Astrocyte (in vitro differentiated cells and primary cell): ENCODE measurements around the gene SCGB3A1. TPM values are rescaled to one million over a fixed set of nuclear protein-coding genes. Genes with fewer than 3 reads are reported as not detected.

Experiments used
- DNase-seq: peaks from one replicate; pipeline ENCODE4 v3.0.0-alpha.2; 2010; ENCODE audit warnings: low read depth
- FAIRE-seq: peaks from 2 replicates; lab custom pipeline; 2011; peaks lifted over from hg19 to GRCh38; lab: Jason Lieb, UNC
- H2AFZ ChIP-seq: 2 replicates; pipeline ENCODE4 v1.6.0; 2012; ENCODE audit warnings: low read depth, low read length, inconsistent platforms
- H3K27ac ChIP-seq: 2 replicates; pipeline ENCODE4 v1.5.1; 2011; ENCODE audit warnings: low read depth, low read length, inconsistent platforms
- H3K27me3 ChIP-seq: 2 replicates; pipeline ENCODE4 v1.6.0; 2011; ENCODE audit warnings: low read length, inconsistent platforms; ENCODE audit not compliant: insufficient read depth
- H3K36me3 ChIP-seq: 2 replicates; pipeline ENCODE4 v1.5.1; 2011; ENCODE audit warnings: low read length, inconsistent platforms; ENCODE audit not compliant: insufficient read depth
- H3K4me1 ChIP-seq: 2 replicates; pipeline ENCODE4 v1.5.1; 2011; ENCODE audit warnings: low read length, inconsistent platforms; ENCODE audit not compliant: insufficient read depth
- H3K4me2 ChIP-seq: 2 replicates; pipeline ENCODE4 v1.6.0; 2012; ENCODE audit warnings: low read length, inconsistent platforms
- H3K4me3 ChIP-seq: 2 replicates; pipeline ENCODE4 v1.5.1; 2011; ENCODE audit warnings: low read depth, mild to moderate bottlenecking, low read length, inconsistent platforms; ENCODE audit not compliant: insufficient read depth
- H3K79me2 ChIP-seq: 2 replicates; pipeline ENCODE4 v1.6.0; 2012; ENCODE audit warnings: mild to moderate bottlenecking, low read length, inconsistent platforms; ENCODE audit not compliant: insufficient read depth
- H3K9ac ChIP-seq: 2 replicates; pipeline ENCODE4 v1.6.0; 2012; ENCODE audit warnings: mild to moderate bottlenecking, low read length, inconsistent platforms
- H3K9me3 ChIP-seq: 2 replicates; pipeline ENCODE4 v1.5.1; 2012; ENCODE audit warnings: low read depth, mild to moderate bottlenecking, low read length, inconsistent platforms; ENCODE audit not compliant: insufficient read depth
- H4K20me1 ChIP-seq: 2 replicates; pipeline ENCODE4 v1.6.0; 2012; ENCODE audit warnings: low read length, inconsistent platforms; ENCODE audit not compliant: insufficient read depth
- H3K27ac Mint-ChIP-seq: one replicate; pipeline ENCODE4 v1.8.0; 2021; ENCODE audit warnings: mild to moderate bottlenecking, mixed read lengths; ENCODE audit not compliant: unreplicated experiment
- H3K27me3 Mint-ChIP-seq: one replicate; pipeline ENCODE4 v1.8.0; 2021; ENCODE audit warnings: low read depth, mixed read lengths; ENCODE audit not compliant: unreplicated experiment
- H3K36me3 Mint-ChIP-seq: one replicate; pipeline ENCODE4 v1.8.0; 2021; ENCODE audit warnings: low read depth, mixed read lengths; ENCODE audit not compliant: unreplicated experiment
- H3K4me1 Mint-ChIP-seq: one replicate; pipeline ENCODE4 v1.8.0; 2021; ENCODE audit warnings: low read depth, mixed read lengths; ENCODE audit not compliant: unreplicated experiment
- H3K4me3 Mint-ChIP-seq: one replicate; pipeline ENCODE4 v1.8.0; 2021; ENCODE audit warnings: mild to moderate bottlenecking, moderate library complexity, mixed read lengths; ENCODE audit not compliant: unreplicated experiment
- H3K9me3 Mint-ChIP-seq: one replicate; pipeline ENCODE4 v1.8.0; 2021; ENCODE audit warnings: mild to moderate bottlenecking, mixed read lengths; ENCODE audit not compliant: unreplicated experiment
- CTCF ChIP-seq: IDR thresholded peaks from 2 replicates; pipeline ENCODE4 v1.5.1; 2011; ENCODE audit warnings: low read depth, mild to moderate bottlenecking, inconsistent platforms, low read length, moderate library complexity; ENCODE audit not compliant: insufficient read depth
- EZH2 ChIP-seq: IDR thresholded peaks from 2 replicates; pipeline ENCODE4 v1.6.1; 2012; ENCODE audit warnings: mild to moderate bottlenecking, low read length, inconsistent platforms; ENCODE audit not compliant: insufficient read depth
- total RNA-seq: library from RNA; stranded (reverse); gene quantifications from 2 replicates; pipeline ENCODE4 v1.2.1, GENCODE V29; 2021

Gene SCGB3A1
- total RNA-seq, 1 donor from 2014 or later, result not detected

- Histone ChIP-seq H3K9me3 (no peaks in the 10 kb centered on the region), H3K27ac (no peak overlapping the region), H3K4me1 (no peaks in the 10 kb centered on the region), H2AFZ (no peak overlapping the region), H4K20me1 (no peaks in the 10 kb centered on the region), H3K36me3 (no peaks in the 10 kb centered on the region), H3K4me3 (no peak overlapping the region), H3K9ac (no peak overlapping the region), H3K27me3 (no peaks in the 10 kb centered on the region), H3K4me2 (no peak overlapping the region), H3K79me2 (no peaks in the 10 kb centered on the region)
- no peak overlapping the region for H3K4me3 Mint-ChIP-seq
- DNase-seq, result no peak
- no peaks in the 10 kb centered on the region for H3K4me1 Mint-ChIP-seq
- no peak overlapping the region for H3K27ac Mint-ChIP-seq
- no peaks in the 10 kb centered on the region for H3K36me3 Mint-ChIP-seq
- FAIRE-seq, result no peak
- TF ChIP-seq CTCF (no peak), EZH2 (no peak)
- peaks cover 1% of the 10 kb centered on the region for H3K9me3 Mint-ChIP-seq
- peaks cover 15% of the 10 kb centered on the region for H3K27me3 Mint-ChIP-seq
Measured at GRCh38 chr5:180598797-180599589, 7.7 kb upstream of the SCGB3A1 start.

GRCh38 chr5:180598316-180598701, 7.0 kb upstream of the SCGB3A1 start:
- DNase-seq, result no peak
- Histone ChIP-seq H3K4me3 (no peak overlapping the region), H3K4me1 (no peaks in the 10 kb centered on the region), H4K20me1 (no peaks in the 10 kb centered on the region), H2AFZ (no peak overlapping the region), H3K9ac (no peak overlapping the region), H3K27me3 (peaks cover 3% of the 10 kb centered on the region), H3K36me3 (no peaks in the 10 kb centered on the region), H3K9me3 (no peaks in the 10 kb centered on the region), H3K79me2 (no peaks in the 10 kb centered on the region), H3K4me2 (no peak overlapping the region), H3K27ac (no peak overlapping the region)
- Mint-ChIP-seq H3K4me3 (no peak overlapping the region), H3K4me1 (no peaks in the 10 kb centered on the region), H3K27ac (no peak overlapping the region), H3K36me3 (no peaks in the 10 kb centered on the region), H3K9me3 (peaks cover 1% of the 10 kb centered on the region), H3K27me3 (peaks cover 20% of the 10 kb centered on the region)
- FAIRE-seq, result no peak
- TF ChIP-seq EZH2 (no peak), CTCF (no peak)

- no peak overlapping the region for H3K27ac ChIP-seq
- H3K36me3 ChIP-seq, result no peaks in the 10 kb centered on the region
- peaks cover 4% of the 10 kb centered on the region for H3K36me3 Mint-ChIP-seq
- no peaks in the 10 kb centered on the region for H4K20me1 ChIP-seq
- peaks cover 4% of the 10 kb centered on the region for H3K4me1 Mint-ChIP-seq
- FAIRE-seq, result no peak
- H2AFZ ChIP-seq, result no peak overlapping the region
- no peak overlapping the region for H3K4me3 Mint-ChIP-seq
- H3K9ac ChIP-seq, result no peak overlapping the region
- H3K27me3 Mint-ChIP-seq, result peaks cover 29% of the 10 kb centered on the region
- no peaks in the 10 kb centered on the region for H3K9me3 ChIP-seq
- H3K9me3 Mint-ChIP-seq, result peaks cover 1% of the 10 kb centered on the region
- H3K4me1 ChIP-seq, result no peaks in the 10 kb centered on the region
- TF ChIP-seq CTCF (no peak), EZH2 (no peak)
- DNase-seq, result no peak
- H3K27me3 ChIP-seq, result peaks cover 14% of the 10 kb centered on the region
- no peaks in the 10 kb centered on the region for H3K79me2 ChIP-seq
- no peak overlapping the region for H3K27ac Mint-ChIP-seq
- no peak overlapping the region for H3K4me2 ChIP-seq
- H3K4me3 ChIP-seq, result no peak overlapping the region
Measured at GRCh38 chr5:180596668-180597231, 5.5 kb upstream of the SCGB3A1 start.
